NOMO-1 (cell line): ENCODE measurements around the gene ZBTB44.

Source experiments
- DNase-seq, 2 experiments: peaks; one replicate each; lab custom pipeline; 2025; ENCODE audit not compliant: unreplicated experiment in 2 of 2; lab: John Stamatoyannopoulos, UW

The ZBTB44 gene

GRCh38 chr11:130180491-130180890, 134.2 kb downstream of the ZBTB44 start:
- no peak for DNase-seq

GRCh38 chr11:130179396-130180306, 135.1 kb downstream of the ZBTB44 start:
- DNase-seq, result no peak

GRCh38 chr11:130178441-130179339, 136.0 kb downstream of the ZBTB44 start:
- no peak for DNase-seq

- DNase-seq, result no peak
These were observed 136.9 kb downstream of the ZBTB44 start for GRCh38 chr11:130177782-130178181.
